ENCODE results near the gene RNF17.

- no peak for TF ChIP-seq CTCF (IDR thresholded peaks at IDR 0.05; ENCODE audit: insufficient read depth, low read length)
- TF ChIP-seq POLR2AphosphoS5 (IDR thresholded peaks at IDR 0.05; ENCODE audit: low read depth) = no peak
- TF ChIP-seq REST (IDR thresholded peaks at IDR 0.05; ENCODE audit: insufficient replicate concordance, low read depth) = no peak
- TF ChIP-seq GABPA (IDR thresholded peaks at IDR 0.05; ENCODE audit: low read depth) = no peak
Measured at GRCh38 chr13:24748061-24748400, 15.9 kb upstream of the RNF17 start.

All from HL-60 (cell line).